Stimulated activated CD4-positive, alpha-beta T cell treated with anti-CD3 and anti-CD28 coated beads, Interleukin-12 subunit alpha, Interleukin-12 subunit beta, amount 100 ng/mL, for 24 hours (primary cell): ENCODE results near the gene TYSND1.
"Not testable (repeated sequence)": the region's sequence is repeated elsewhere in the genome, so short reads cannot be mapped to it uniquely, and the experiment has no call there.

Experiments
- DNase-seq, 2 experiments: peaks; one replicate each; pipeline ENCODE4 v3.0.0-alpha.2; 2020; ENCODE audit warnings: low read depth in 2 of 2

The TYSND1 gene

DNA sequence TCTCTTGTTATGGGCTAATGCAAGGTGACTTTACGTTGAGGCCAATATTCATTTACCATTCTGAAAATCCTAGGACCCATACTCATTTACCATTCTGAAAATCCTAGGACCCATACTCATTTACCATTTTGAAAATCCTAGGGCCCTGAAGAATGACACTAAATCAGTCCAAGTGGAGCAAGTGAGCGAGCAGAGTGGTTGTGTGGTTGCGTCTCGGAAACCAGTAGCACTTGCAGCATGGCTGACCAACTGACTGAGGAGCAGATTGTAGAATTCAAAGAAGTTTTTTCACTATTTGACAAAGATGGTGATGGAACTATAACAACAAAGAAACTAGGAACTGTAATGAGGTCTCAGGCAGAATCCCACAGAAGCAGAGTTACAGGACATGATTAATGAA, 16.9 kb upstream of the TYSND1 start:
- DNase-seq: no peak

- peak; percentile 33 to 55 for DNase-seq
These were observed 16.3 kb upstream of the TYSND1 start for GRCh38 chr10:70162892-70163201.

- no peak for DNase-seq
These were observed 15.8 kb upstream of the TYSND1 start for GRCh38 chr10:70162151-70162891.

GRCh38 chr10:70160798-70161197, 14.3 kb upstream of the TYSND1 start:
- no peak for DNase-seq

GRCh38 chr10:70159366-70159765, 12.9 kb upstream of the TYSND1 start:
- not testable (repeated sequence) for DNase-seq

- no peak for DNase-seq
These were observed 11.6 kb upstream of the TYSND1 start for GRCh38 chr10:70158113-70158512.

GRCh38 chr10:70155255-70155838, 8.8 kb upstream of the TYSND1 start:
- DNase-seq: no peak

DNA sequence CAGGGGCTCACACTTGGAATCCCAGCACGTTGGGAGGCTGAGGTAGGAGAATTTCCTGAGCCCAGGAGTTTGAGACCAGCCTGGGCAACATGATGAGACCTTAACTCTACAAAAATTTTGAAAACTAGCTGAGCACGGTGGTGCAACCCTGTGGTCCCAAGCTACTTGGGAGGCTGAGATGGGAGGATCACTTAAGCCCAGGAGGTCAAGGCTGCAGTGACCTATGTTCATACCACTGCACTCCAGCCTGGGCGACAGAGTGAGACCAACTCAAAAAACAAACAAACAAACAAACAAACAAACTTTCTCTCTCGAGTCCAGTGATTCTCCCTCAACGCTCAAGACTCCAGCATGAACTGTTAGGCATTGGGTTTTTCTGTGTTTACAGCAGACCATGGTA, 2.0 kb upstream of the TYSND1 start:
- DNase-seq: no peak

DNA sequence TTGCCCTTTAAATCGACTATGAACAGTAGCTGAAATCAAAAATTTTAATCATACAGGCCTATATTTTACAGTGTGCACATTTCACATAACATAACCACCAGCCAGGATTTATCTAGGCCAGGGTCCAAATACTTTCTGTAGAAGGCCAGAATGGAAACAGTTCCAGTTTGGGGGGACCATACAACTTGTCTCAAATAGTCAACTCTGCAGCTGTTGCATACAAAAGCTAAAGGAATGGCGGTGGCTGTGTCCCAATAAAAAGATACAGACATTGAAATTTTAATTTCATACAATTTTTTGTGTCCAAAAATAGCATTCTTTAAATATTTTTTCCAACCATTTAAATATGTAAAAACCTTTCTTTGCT, 742 bp upstream of the TYSND1 start:
- DNase-seq: no peak

- peak; percentile 39 to 45 for DNase-seq
These were observed 623 bp downstream of the TYSND1 start for GRCh38 chr10:70145666-70146488.

DNA sequence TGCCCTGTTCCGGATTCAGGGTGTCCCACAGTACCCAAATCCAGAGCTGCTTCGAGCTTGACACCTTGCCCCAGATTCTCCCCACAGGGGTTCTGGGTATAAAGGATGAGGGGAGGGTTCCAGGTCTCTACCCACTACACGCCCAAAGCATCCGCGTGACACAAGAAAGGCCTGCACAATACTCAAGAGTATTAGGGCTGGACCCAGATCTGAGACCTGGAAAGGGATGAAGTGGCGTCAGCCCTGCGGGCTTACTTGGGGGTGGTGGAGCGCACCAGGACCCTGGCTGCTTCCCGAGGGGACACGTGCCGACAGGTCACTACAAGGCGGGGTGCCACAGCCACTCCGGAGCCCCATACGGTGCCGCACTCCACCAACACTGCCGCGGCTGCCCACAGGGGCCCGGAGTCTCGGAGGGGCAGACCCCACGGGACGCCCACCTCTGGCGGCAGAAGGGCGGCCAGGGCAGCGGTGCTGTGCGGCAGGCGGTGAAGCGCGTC, 1.3 kb downstream of the TYSND1 start:
- no peak for DNase-seq

- no peak for DNase-seq
These were observed 2.0 kb downstream of the TYSND1 start for GRCh38 chr10:70144372-70145110.

DNA sequence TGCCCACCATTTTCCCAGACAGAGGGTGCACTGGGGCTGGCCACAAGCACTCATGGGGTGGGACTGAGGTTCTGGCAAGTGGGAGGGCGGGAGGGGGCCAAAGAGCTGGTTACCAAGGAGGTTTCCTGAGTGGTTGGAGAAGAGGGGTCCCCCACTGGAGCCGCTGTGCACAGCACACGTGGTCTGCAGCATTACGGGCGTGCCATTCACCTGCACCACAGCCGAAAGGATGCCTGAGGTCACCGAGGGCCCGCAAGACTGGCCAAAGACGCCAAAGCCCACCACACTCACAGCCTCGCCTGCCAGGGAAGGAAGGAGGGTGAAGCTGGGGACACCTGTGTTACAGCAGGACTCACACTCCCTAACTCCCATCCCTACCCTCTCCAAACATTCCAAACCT, 3.9 kb downstream of the TYSND1 start:
- no peak for DNase-seq

DNA sequence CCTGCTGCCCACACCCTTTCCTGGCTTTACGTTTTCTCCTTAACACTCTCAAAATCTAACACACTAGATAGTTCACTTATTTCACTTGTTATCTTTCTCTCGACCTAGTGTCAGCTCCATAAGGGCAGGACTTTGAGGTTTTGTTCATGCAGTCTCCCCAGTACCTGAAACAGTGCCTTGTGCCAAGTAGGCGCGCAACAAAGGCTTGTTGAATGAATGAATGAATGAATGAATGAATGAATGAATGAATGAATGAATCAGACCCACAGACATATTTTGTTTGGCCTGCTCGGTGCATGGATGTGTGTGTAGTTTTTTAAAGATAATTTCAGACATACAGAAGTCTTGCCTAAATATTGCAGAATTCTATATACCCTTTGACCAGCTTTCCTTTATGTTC, 6.2 kb downstream of the TYSND1 start:
- DNase-seq: no peak

DNA sequence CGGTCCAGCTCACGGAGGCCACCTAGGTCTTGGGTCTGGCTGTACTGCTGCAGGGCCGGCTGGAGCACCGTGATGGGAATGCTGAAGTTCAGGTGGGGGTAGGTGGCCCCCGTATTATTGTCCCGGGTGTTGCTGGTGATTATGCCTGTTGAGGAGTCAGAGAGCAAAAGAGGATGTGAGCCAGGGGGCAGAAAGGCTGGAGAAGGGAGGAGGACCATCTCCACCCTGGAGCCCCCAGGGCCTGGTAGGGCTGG, 6.6 kb downstream of the TYSND1 start:
- DNase-seq: no peak

DNA sequence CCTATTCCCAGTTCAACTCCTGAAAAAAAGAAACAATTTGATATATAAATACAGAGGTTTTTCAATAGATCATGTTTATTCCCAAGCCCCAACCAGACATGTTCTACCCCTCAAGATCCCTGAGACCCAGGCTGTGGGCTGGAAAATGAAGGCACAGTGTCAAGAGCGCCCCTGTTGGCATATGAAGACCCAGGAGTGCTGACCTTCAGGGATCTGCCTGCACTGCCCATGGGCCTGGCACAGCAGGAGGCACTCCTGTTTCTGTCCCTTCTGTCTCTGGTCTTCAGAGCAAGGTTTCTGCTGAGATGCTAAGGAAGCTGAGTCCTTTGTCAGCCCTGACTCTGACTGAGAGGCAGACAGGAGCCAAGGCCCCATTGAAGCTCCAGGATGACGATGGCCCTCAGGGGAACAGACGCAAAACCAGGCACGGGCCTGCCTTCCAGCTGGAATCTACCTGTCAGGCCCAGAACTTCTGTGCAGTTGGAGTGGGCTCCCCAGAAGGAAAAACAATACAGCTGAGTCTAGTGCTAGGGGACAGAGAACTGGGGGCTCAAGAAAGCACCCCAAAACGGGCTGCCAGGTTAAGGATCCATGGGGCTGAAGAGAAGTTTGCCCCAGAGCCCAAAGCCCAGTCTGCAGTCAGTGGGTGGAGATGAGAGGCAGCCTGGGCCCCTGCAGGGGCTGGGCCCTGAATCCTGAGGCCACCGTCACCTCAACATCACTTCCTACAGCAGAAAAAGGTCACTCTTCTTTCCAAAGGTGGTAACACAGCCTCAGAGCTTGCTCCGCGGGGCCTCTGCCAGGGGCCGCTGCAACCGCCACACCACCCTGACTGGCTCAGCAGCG, 7.1 kb downstream of the TYSND1 start:
- no peak for DNase-seq

- DNase-seq: no peak
These were observed 8.3 kb downstream of the TYSND1 start for GRCh38 chr10:70137927-70138883.

DNA sequence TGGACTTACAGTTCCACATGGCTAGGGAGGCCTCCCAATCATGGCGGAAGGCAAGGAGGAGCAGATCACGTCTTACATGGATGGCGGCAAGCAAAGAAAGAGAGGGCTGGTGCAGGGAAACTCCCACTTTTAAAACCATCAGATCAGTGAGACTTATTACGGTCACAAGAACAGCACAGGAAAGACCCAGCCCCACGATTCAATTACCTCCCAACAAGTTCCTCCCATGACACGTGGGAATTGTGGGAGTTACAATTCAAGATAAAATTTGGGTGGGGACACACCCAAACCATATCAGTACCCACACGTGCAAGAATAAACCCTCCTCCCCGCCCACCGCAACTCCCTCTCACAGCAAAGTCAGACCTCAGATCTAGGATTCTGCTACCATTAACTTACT, 9.4 kb downstream of the TYSND1 start:
- DNase-seq: no peak

- DNase-seq: no peak
These were observed 10.8 kb downstream of the TYSND1 start for GRCh38 chr10:70135684-70136083.

DNA sequence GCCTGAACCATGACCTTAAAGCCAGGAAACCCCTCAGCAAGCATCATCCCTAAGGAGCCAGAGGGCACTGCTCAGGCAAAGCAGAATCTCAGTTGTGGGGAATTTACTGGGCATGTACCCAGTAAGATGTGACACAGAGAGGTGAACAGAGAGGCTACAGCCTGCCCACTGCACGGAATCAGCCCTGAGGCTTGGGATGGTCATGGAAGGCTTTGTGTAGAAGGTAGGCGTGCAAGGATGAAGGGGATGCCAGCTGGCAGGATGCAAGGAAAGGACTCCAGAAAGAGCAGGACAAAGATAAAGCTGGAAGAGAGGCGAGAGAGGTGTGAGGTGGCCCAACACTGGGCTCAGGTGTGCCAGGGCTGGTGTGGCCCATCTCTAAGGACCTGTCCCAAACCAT, 11.5 kb downstream of the TYSND1 start:
- no peak for DNase-seq
